WTC11 (cell line): ENCODE results near the gene ACVR2B.

ENCODE experiments used
- ESRRA ChIP-seq: sonication (generic); formaldehyde crosslinking; IDR thresholded peaks from 2 replicates; pipeline ENCODE4 v1.8.1; 2022; ENCODE audit warnings: mild to moderate bottlenecking, missing genetic modification reagents, borderline replicate concordance
- FOXK1 ChIP-seq: sonication (generic); formaldehyde crosslinking; IDR thresholded peaks from 2 replicates; pipeline ENCODE4 v1.8.0; 2022; ENCODE audit warnings: mild to moderate bottlenecking, moderate library complexity, missing genetic modification reagents
- FOXP1 ChIP-seq: sonication (generic); formaldehyde crosslinking; IDR thresholded peaks from 2 replicates; pipeline ENCODE4 v1.8.0; 2022; ENCODE audit warnings: missing genetic modification reagents, mild to moderate bottlenecking, moderate library complexity, borderline replicate concordance
- NR1H2 ChIP-seq: sonication (generic); formaldehyde crosslinking; IDR thresholded peaks from 2 replicates; pipeline ENCODE4 v1.9.0; 2021; ENCODE audit warnings: mild to moderate bottlenecking, moderate library complexity, missing genetic modification reagents
- SOX15 ChIP-seq: fragments of 250-450 bp; sonication (Bioruptor Pico); IDR thresholded peaks from 2 replicates; pipeline ENCODE4 v1.9.0; 2021; ENCODE audit warnings: mild to moderate bottlenecking
- SP1 ChIP-seq: sonication (generic); formaldehyde crosslinking; conservative IDR thresholded peaks from 2 replicates; pipeline ENCODE4 v1.8.1; 2022; ENCODE audit warnings: missing genetic modification reagents
- TCF7 ChIP-seq: sonication (generic); formaldehyde crosslinking; IDR thresholded peaks from 2 replicates; pipeline ENCODE4 v1.8.0; 2022; ENCODE audit warnings: mild to moderate bottlenecking, low read depth, missing genetic modification reagents, moderate library complexity
- ZNF138 ChIP-seq: sonication (generic); formaldehyde crosslinking; conservative IDR thresholded peaks from 2 replicates; pipeline ENCODE4 v1.8.1; 2022; ENCODE audit warnings: mild to moderate bottlenecking, moderate library complexity, missing genetic modification reagents
- TF ChIP-seq, protein P1 (sequence below): sonication (generic); formaldehyde crosslinking; IDR thresholded peaks from 2 replicates; pipeline ENCODE4 v1.8.1; 2023; ENCODE audit warnings: mild to moderate bottlenecking, missing genetic modification reagents, moderate library complexity
- TF ChIP-seq, protein P2 (sequence below): fragments of 200-600 bp; IDR thresholded peaks from 2 replicates; pipeline ENCODE4 v1.8.0; 2022; ENCODE audit warnings: antibody characterized with exemption
- TF ChIP-seq, protein P3 (sequence below): sonication (generic); formaldehyde crosslinking; conservative IDR thresholded peaks from 2 replicates; pipeline ENCODE4 v1.8.1; 2023; ENCODE audit warnings: mild to moderate bottlenecking, low read depth, missing genetic modification reagents, moderate library complexity
- TF ChIP-seq, protein P4 (sequence below): sonication (generic); formaldehyde crosslinking; IDR thresholded peaks from 2 replicates; pipeline ENCODE4 v1.8.1; 2022; ENCODE audit warnings: low read depth, missing genetic modification reagents, borderline replicate concordance
- TF ChIP-seq, protein P5 (sequence below): sonication (generic); formaldehyde crosslinking; IDR thresholded peaks from 2 replicates; pipeline ENCODE4 v1.8.0; 2022; ENCODE audit warnings: mild to moderate bottlenecking, missing genetic modification reagents

DNA sequence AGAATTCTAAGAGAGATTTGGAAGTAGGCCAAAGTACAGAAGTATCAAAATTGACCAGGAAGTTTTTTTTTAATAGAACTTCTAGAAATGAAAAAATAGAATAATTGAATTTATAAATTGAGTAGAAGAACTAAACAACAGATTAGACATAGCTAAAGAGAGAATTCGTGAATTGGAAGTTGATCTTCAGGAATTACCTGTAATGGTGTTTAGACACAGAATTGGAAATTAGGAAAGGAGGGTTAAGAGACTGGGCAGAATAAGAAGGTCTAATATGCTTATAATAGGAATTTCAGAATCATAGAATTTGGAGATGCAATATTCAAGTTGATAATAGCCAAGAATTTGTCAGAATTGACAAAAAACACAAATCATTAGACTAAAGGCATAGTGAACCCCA, 16.2 kb downstream of the ACVR2B start:
- TF ChIP-seq, protein P1, sequence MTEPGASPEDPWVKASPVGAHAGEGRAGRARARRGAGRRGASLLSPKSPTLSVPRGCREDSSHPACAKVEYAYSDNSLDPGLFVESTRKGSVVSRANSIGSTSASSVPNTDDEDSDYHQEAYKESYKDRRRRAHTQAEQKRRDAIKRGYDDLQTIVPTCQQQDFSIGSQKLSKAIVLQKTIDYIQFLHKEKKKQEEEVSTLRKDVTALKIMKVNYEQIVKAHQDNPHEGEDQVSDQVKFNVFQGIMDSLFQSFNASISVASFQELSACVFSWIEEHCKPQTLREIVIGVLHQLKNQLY: no peak
- TF ChIP-seq, protein P2, sequence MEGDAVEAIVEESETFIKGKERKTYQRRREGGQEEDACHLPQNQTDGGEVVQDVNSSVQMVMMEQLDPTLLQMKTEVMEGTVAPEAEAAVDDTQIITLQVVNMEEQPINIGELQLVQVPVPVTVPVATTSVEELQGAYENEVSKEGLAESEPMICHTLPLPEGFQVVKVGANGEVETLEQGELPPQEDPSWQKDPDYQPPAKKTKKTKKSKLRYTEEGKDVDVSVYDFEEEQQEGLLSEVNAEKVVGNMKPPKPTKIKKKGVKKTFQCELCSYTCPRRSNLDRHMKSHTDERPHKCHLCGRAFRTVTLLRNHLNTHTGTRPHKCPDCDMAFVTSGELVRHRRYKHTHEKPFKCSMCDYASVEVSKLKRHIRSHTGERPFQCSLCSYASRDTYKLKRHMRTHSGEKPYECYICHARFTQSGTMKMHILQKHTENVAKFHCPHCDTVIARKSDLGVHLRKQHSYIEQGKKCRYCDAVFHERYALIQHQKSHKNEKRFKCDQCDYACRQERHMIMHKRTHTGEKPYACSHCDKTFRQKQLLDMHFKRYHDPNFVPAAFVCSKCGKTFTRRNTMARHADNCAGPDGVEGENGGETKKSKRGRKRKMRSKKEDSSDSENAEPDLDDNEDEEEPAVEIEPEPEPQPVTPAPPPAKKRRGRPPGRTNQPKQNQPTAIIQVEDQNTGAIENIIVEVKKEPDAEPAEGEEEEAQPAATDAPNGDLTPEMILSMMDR: no peak
- TF ChIP-seq SP1 (CRISPR knock-in tag) (no peak), SOX15 (CRISPR knock-in tag) (no peak), NR1H2 (CRISPR knock-in tag) (no peak), FOXP1 (CRISPR knock-in tag) (no peak), ZNF138 (CRISPR knock-in tag) (no peak), FOXK1 (no peak), TCF7 (CRISPR knock-in tag) (no peak), ESRRA (CRISPR knock-in tag) (no peak)
- TF ChIP-seq, protein P3, sequence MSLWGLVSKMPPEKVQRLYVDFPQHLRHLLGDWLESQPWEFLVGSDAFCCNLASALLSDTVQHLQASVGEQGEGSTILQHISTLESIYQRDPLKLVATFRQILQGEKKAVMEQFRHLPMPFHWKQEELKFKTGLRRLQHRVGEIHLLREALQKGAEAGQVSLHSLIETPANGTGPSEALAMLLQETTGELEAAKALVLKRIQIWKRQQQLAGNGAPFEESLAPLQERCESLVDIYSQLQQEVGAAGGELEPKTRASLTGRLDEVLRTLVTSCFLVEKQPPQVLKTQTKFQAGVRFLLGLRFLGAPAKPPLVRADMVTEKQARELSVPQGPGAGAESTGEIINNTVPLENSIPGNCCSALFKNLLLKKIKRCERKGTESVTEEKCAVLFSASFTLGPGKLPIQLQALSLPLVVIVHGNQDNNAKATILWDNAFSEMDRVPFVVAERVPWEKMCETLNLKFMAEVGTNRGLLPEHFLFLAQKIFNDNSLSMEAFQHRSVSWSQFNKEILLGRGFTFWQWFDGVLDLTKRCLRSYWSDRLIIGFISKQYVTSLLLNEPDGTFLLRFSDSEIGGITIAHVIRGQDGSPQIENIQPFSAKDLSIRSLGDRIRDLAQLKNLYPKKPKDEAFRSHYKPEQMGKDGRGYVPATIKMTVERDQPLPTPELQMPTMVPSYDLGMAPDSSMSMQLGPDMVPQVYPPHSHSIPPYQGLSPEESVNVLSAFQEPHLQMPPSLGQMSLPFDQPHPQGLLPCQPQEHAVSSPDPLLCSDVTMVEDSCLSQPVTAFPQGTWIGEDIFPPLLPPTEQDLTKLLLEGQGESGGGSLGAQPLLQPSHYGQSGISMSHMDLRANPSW (CRISPR knock-in tag): no peak
- TF ChIP-seq, protein P4, sequence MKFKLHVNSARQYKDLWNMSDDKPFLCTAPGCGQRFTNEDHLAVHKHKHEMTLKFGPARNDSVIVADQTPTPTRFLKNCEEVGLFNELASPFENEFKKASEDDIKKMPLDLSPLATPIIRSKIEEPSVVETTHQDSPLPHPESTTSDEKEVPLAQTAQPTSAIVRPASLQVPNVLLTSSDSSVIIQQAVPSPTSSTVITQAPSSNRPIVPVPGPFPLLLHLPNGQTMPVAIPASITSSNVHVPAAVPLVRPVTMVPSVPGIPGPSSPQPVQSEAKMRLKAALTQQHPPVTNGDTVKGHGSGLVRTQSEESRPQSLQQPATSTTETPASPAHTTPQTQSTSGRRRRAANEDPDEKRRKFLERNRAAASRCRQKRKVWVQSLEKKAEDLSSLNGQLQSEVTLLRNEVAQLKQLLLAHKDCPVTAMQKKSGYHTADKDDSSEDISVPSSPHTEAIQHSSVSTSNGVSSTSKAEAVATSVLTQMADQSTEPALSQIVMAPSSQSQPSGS (CRISPR knock-in tag): no peak
- TF ChIP-seq, protein P5, sequence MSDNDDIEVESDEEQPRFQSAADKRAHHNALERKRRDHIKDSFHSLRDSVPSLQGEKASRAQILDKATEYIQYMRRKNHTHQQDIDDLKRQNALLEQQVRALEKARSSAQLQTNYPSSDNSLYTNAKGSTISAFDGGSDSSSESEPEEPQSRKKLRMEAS: no peak
